ENCODE results near the gene CHD9. TPM values are rescaled to one million over a fixed set of nuclear protein-coding genes. Genes with fewer than 3 reads are reported as not detected.

Gene CHD9
- total RNA-seq, 1 donor from 2014 or later = 68.6 TPM

DNA sequence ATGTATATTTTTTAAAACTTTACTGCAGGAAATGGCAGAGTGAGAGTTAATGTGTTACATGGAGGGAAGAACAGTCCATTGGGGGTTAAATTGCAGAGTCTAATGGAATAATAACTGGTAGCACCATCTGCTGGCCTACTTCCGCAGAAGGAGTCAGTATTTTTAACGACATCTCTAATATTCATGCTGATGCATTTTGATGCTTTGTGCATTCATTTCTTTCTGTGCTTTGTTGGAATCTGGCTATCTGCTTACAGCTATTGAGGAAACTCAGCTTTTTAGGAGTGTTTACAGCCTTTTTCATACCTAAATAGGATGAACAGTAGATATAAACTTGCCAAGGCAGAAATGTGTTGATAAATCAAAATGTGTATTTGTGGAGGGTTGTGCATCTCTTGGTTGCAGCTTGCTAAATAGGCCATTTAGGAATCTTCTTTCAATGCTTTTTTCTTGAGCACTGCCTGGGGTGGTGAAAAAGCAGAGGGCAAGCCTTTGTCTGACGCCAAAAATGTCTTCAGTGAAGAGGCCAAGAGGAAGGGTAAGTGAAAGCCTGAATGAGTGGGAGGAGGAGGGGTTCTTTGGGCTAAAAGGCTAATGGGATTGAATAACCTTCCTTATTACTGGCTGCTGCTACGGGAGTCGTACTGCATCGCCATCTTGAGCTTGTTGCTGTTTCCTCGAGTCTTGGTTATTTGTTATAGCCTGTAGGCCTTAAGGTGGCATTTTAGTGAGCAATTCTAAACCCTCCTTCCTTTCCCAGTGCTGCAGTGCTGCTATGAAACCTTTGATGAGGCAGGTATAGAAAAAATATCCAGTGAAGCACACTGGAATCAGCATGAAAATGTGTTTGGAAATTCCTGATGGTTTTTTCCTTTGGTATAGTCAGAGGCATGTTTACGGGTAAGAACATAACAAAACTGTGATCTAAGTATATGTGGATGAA, 153.3 kb downstream of the CHD9 start:
- Mint-ChIP-seq H3K4me1 (ENCODE audit: unreplicated experiment) (peaks cover 32% of the 10 kb centered on the region), H3K9me3 (no peaks in the 10 kb centered on the region), H3K36me3 (peaks cover 24% of the 10 kb centered on the region), H3K27me3 (no peaks in the 10 kb centered on the region), H3K27ac (peak overlapping the region; percentile 94), H3K4me3 (peak overlapping the region; percentile 94)
- TF ChIP-seq, protein P1, sequence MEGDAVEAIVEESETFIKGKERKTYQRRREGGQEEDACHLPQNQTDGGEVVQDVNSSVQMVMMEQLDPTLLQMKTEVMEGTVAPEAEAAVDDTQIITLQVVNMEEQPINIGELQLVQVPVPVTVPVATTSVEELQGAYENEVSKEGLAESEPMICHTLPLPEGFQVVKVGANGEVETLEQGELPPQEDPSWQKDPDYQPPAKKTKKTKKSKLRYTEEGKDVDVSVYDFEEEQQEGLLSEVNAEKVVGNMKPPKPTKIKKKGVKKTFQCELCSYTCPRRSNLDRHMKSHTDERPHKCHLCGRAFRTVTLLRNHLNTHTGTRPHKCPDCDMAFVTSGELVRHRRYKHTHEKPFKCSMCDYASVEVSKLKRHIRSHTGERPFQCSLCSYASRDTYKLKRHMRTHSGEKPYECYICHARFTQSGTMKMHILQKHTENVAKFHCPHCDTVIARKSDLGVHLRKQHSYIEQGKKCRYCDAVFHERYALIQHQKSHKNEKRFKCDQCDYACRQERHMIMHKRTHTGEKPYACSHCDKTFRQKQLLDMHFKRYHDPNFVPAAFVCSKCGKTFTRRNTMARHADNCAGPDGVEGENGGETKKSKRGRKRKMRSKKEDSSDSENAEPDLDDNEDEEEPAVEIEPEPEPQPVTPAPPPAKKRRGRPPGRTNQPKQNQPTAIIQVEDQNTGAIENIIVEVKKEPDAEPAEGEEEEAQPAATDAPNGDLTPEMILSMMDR (conservative IDR thresholded peaks at IDR 0.05) = peak; percentile 81
- no peak for DNase-seq (ENCODE audit: extremely low spot score, unreplicated experiment)

DNA sequence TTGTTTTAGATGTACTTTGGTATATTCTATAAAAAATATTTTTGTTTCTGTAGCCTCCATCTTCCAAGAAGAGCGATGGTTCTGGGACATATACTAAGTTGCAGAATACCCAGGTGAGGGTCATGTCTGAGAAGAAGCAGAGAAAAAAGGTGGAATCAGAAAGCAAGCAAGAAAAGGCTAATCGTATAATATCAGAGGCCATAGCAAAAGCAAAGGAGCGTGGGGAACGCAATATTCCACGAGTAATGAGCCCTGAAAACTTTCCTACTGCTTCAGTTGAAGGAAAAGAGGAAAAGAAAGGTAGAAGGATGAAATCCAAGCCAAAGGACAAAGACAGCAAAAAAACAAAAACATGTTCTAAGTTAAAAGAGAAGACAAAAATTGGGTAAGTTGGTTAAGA, 154.6 kb downstream of the CHD9 start:
- no peaks in the 10 kb centered on the region for H3K9me3 Mint-ChIP-seq
- TF ChIP-seq, protein P1 (conservative IDR thresholded peaks at IDR 0.05) = no peak
- peaks cover 23% of the 10 kb centered on the region for H3K36me3 Mint-ChIP-seq
- no peak for DNase-seq (ENCODE audit: extremely low spot score, unreplicated experiment)
- H3K4me1 Mint-ChIP-seq (ENCODE audit: unreplicated experiment) = peaks cover 35% of the 10 kb centered on the region
- H3K4me3 Mint-ChIP-seq = peak overlapping the region; percentile 94
- H3K27me3 Mint-ChIP-seq = no peaks in the 10 kb centered on the region
- H3K27ac Mint-ChIP-seq = peak overlapping the region; percentile 73

DNA sequence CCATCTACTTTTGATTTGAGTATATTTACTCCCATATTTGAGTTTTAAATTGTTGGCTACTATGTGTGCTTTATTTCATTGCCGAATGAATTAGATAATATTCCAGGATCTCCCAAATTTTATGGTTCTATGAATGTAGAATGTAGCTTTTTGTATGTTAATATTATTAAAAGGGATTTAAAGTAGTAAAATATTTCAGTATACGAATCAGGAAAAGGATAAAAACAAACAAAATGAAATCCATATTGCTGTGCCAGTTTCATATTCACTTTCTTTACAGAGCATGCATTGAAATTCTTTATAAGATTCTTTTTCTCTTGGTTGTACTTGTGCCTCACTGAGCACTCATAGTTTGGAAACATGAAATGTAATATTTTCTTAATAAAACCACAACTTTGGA, 155.1 kb downstream of the CHD9 start:
- peak overlapping the region; percentile 94 for H3K4me3 Mint-ChIP-seq
- H3K27ac Mint-ChIP-seq = peak overlapping the region; percentile 73
- DNase-seq (ENCODE audit: extremely low spot score, unreplicated experiment) = no peak
- peaks cover 35% of the 10 kb centered on the region for H3K4me1 Mint-ChIP-seq (ENCODE audit: unreplicated experiment)
- H3K36me3 Mint-ChIP-seq = peaks cover 24% of the 10 kb centered on the region
- TF ChIP-seq, protein P1 (conservative IDR thresholded peaks at IDR 0.05) = no peak
- H3K27me3 Mint-ChIP-seq = no peaks in the 10 kb centered on the region
- no peaks in the 10 kb centered on the region for H3K9me3 Mint-ChIP-seq

- Mint-ChIP-seq H3K4me3 (peak overlapping the region; percentile 72), H3K27ac (no peak overlapping the region), H3K9me3 (no peaks in the 10 kb centered on the region), H3K4me1 (ENCODE audit: unreplicated experiment) (peaks cover 36% of the 10 kb centered on the region), H3K36me3 (peaks cover 30% of the 10 kb centered on the region), H3K27me3 (no peaks in the 10 kb centered on the region)
- no peak for DNase-seq (ENCODE audit: extremely low spot score, unreplicated experiment)
- TF ChIP-seq, protein P1 (conservative IDR thresholded peaks at IDR 0.05) = no peak
These were observed 156.5 kb downstream of the CHD9 start for GRCh38 chr16:53211253-53211652.

GRCh38 chr16:53212893-53213223, 158.1 kb downstream of the CHD9 start:
- H3K4me1 Mint-ChIP-seq (ENCODE audit: unreplicated experiment) = peaks cover 31% of the 10 kb centered on the region
- H3K27me3 Mint-ChIP-seq = no peaks in the 10 kb centered on the region
- no peaks in the 10 kb centered on the region for H3K9me3 Mint-ChIP-seq
- H3K27ac Mint-ChIP-seq = peak overlapping the region; percentile 14
- peaks cover 33% of the 10 kb centered on the region for H3K36me3 Mint-ChIP-seq
- peak overlapping the region; percentile 57 for H3K4me3 Mint-ChIP-seq
- TF ChIP-seq, protein P1 (conservative IDR thresholded peaks at IDR 0.05) = no peak
- no peak for DNase-seq (ENCODE audit: extremely low spot score, unreplicated experiment)

Data from type B pancreatic cell (in vitro differentiated cells).